IMR-90 (cell line): ENCODE results near the gene PGA3. TPM values are rescaled to one million over a fixed set of nuclear protein-coding genes. Genes with fewer than 3 reads are reported as not detected.

Experiments used
- ATAC-seq: fragments of 200-7000 bp; cut with Tn5 transposase; 2 replicates; pipeline ENCODE4 v1.9.1; 2020; ENCODE audit warnings: low read depth, mild to moderate bottlenecking, moderate library complexity
- BruUV-seq: library from RNA; stranded (reverse); fragments of 400-500 nt; replicated peaks from 2 replicates; lab custom pipeline; 2021; lab: Mats Ljungman, UMichigan
- CTCF ChIA-PET: fragments of 300-600 bp; formaldehyde crosslinking; extraction: SDS; loops from one replicate; lab custom pipeline; 2021; ENCODE audit warnings: antibody characterized with exemption; lab: Yijun Ruan, JAX
- POLR2A ChIA-PET: fragments of 300-600 bp; sonication (Branson Sonifier 250); formaldehyde crosslinking; loops from one replicate; lab custom pipeline; 2022; ENCODE audit warnings: antibody characterized with exemption; ENCODE audit not compliant: unreplicated experiment; lab: Charles Lee
- DNase-seq: peaks from one replicate; pipeline ENCODE4 v3.0.0; 2013
- H2AFZ ChIP-seq: replicated peaks from 2 replicates; pipeline ENCODE3; 2013; ENCODE audit warnings: low read length, mild to moderate bottlenecking; ENCODE audit not compliant: poor library complexity
- H2AK5ac ChIP-seq: 2 replicates; pipeline ENCODE4 v1.6.1; 2013; ENCODE audit warnings: low read depth, low read length, inconsistent platforms
- H2AK9ac ChIP-seq: replicated peaks from 2 replicates; pipeline ENCODE3; 2013; ENCODE audit warnings: mild to moderate bottlenecking, low read depth, low read length, moderate library complexity; ENCODE audit not compliant: poor library complexity
- H2BK120ac ChIP-seq: 2 replicates; pipeline ENCODE4 v1.6.1; 2013; ENCODE audit warnings: low read depth, low read length, inconsistent platforms
- H2BK15ac ChIP-seq: 3 replicates; pipeline ENCODE4 v1.6.1; 2013; ENCODE audit warnings: low read depth, low read length, inconsistent platforms
- H2BK20ac ChIP-seq: 2 replicates; pipeline ENCODE4 v1.6.1; 2013; ENCODE audit warnings: low read depth, mild to moderate bottlenecking, inconsistent platforms, low read length, moderate library complexity
- H2BK5ac ChIP-seq: 2 replicates; pipeline ENCODE4 v1.6.1; 2013; ENCODE audit warnings: mild to moderate bottlenecking, low read depth, low read length, inconsistent platforms; ENCODE audit not compliant: poor library complexity, severe bottlenecking
- H3K14ac ChIP-seq: replicated peaks from 2 replicates; pipeline ENCODE4 v1.6.1; 2013; ENCODE audit warnings: low read depth, low read length, inconsistent platforms
- H3K18ac ChIP-seq: 2 replicates; pipeline ENCODE4 v1.6.1; 2013; ENCODE audit warnings: low read depth, low read length, control low read depth
- H3K23ac ChIP-seq: 2 replicates; pipeline ENCODE4 v1.6.1; 2013; ENCODE audit warnings: low read depth, low read length, inconsistent platforms
- H3K27ac ChIP-seq: 2 replicates; pipeline ENCODE4 v1.5.1; 2013; ENCODE audit warnings: mild to moderate bottlenecking, control low read depth, low read length; ENCODE audit not compliant: insufficient read depth
- H3K27me3 ChIP-seq: 2 replicates; pipeline ENCODE4 v1.6.1; 2013; ENCODE audit warnings: low read length; ENCODE audit not compliant: control insufficient read depth, insufficient read depth
- H3K36me3 ChIP-seq: 2 replicates; pipeline ENCODE4 v1.6.1; 2013; ENCODE audit warnings: low read length, mixed read lengths; ENCODE audit not compliant: control insufficient read depth, insufficient read depth
- H3K4ac ChIP-seq: 2 replicates; pipeline ENCODE4 v1.6.1; 2013; ENCODE audit warnings: low read depth, low read length, inconsistent platforms
- H3K4me1 ChIP-seq: 2 replicates; pipeline ENCODE4 v1.6.1; 2013; ENCODE audit warnings: low read length, mixed read lengths; ENCODE audit not compliant: control insufficient read depth, insufficient read depth
- H3K4me2 ChIP-seq: 2 replicates; pipeline ENCODE4 v1.6.1; 2013; ENCODE audit warnings: low read depth, mild to moderate bottlenecking, control low read depth, low read length, moderate library complexity
- H3K4me3 ChIP-seq: 2 replicates; pipeline ENCODE4 v1.5.1; 2013; ENCODE audit warnings: low read depth, mild to moderate bottlenecking, control low read depth, low read length, moderate library complexity; ENCODE audit not compliant: insufficient read depth
- H3K56ac ChIP-seq: 2 replicates; pipeline ENCODE4 v1.6.1; 2013; ENCODE audit warnings: low read length, inconsistent platforms; ENCODE audit not compliant: insufficient read depth; ENCODE audit errors: extremely low read depth
- H3K79me1 ChIP-seq, 2 experiments: 2 replicates each; pipeline ENCODE4 v1.6.1; 2013; ENCODE audit warnings: low read length in 2 of 2, inconsistent platforms in 1 of 2, low read depth in 1 of 2
- H3K9ac ChIP-seq: 2 replicates; pipeline ENCODE4 v1.6.1; 2013; ENCODE audit warnings: low read depth, low read length, control low read depth
- H3K9me1 ChIP-seq: 2 replicates; pipeline ENCODE4 v1.6.1; 2013; ENCODE audit warnings: low read length, inconsistent platforms; ENCODE audit not compliant: insufficient read depth
- H3K9me3 ChIP-seq: 2 replicates; pipeline ENCODE4 v1.6.1; 2013; ENCODE audit warnings: low read length; ENCODE audit not compliant: control insufficient read depth, insufficient read depth
- H4K20me1 ChIP-seq: 2 replicates; pipeline ENCODE4 v1.6.1; 2013; ENCODE audit warnings: low read length, inconsistent platforms; ENCODE audit not compliant: insufficient read depth
- H4K5ac ChIP-seq: 2 replicates; pipeline ENCODE4 v1.6.1; 2013; ENCODE audit warnings: mild to moderate bottlenecking, low read depth, low read length, control low read depth
- H4K8ac ChIP-seq, 2 experiments: 2 replicates each; pipeline ENCODE4 v1.6.1; 2013; ENCODE audit warnings: low read depth in 2 of 2, low read length in 2 of 2, control low read depth in 1 of 2, inconsistent platforms in 1 of 2
- H4K91ac ChIP-seq: 2 replicates; pipeline ENCODE4 v1.6.1; 2013; ENCODE audit warnings: low read depth, low read length, inconsistent platforms; ENCODE audit not compliant: insufficient read depth
- BHLHE40 ChIP-seq: fragments of 150-350 bp; IDR thresholded peaks from 2 replicates; pipeline ENCODE4 v1.6.1; 2016; ENCODE audit warnings: mild to moderate bottlenecking, low read depth, low read length
- CEBPB ChIP-seq: IDR thresholded peaks from 2 replicates; pipeline ENCODE4 v1.6.1; 2012; ENCODE audit warnings: low read depth, low read length, improper control_type of control experiment
- CHD1 ChIP-seq: IDR thresholded peaks from 2 replicates; pipeline ENCODE4 v1.6.1; 2012; ENCODE audit warnings: low read depth, low read length, improper control_type of control experiment
- FOS ChIP-seq: fragments of 150-350 bp; IDR thresholded peaks from 2 replicates; pipeline ENCODE4 v1.6.1; 2016; ENCODE audit warnings: low read depth, low read length
- MAFK ChIP-seq: IDR thresholded peaks from 2 replicates; pipeline ENCODE4 v1.6.1; 2012; ENCODE audit warnings: low read depth, low read length, improper control_type of control experiment
- MAZ ChIP-seq: IDR thresholded peaks from 2 replicates; pipeline ENCODE4 v1.6.1; 2012; ENCODE audit warnings: low read depth, mild to moderate bottlenecking, low read length, improper control_type of control experiment, moderate library complexity, borderline replicate concordance
- MXI1 ChIP-seq: IDR thresholded peaks from 2 replicates; pipeline ENCODE4 v1.6.1; 2012; ENCODE audit warnings: low read depth, mild to moderate bottlenecking, low read length, moderate library complexity, borderline replicate concordance
- NFE2L2 ChIP-seq: fragments of 150-350 bp; IDR thresholded peaks from 2 replicates; pipeline ENCODE4 v1.6.1; 2016; ENCODE audit warnings: low read depth, mild to moderate bottlenecking, low read length
- POLR2A ChIP-seq: IDR thresholded peaks from 2 replicates; pipeline ENCODE4 v1.6.1; 2012; ENCODE audit warnings: mild to moderate bottlenecking, low read depth, low read length
- RAD21 ChIP-seq: IDR thresholded peaks from 2 replicates; pipeline ENCODE4 v1.6.1; 2012; ENCODE audit warnings: low read length, improper control_type of control experiment
- RCOR1 ChIP-seq: IDR thresholded peaks from 2 replicates; pipeline ENCODE4 v1.6.1; 2012; ENCODE audit warnings: mild to moderate bottlenecking, low read length, improper control_type of control experiment; ENCODE audit not compliant: insufficient replicate concordance
- RFX5 ChIP-seq: IDR thresholded peaks from 2 replicates; pipeline ENCODE4 v1.8.0; 2012; ENCODE audit warnings: low read depth, mild to moderate bottlenecking, low read length, moderate library complexity
- SMC3 ChIP-seq: fragments of 150-350 bp; IDR thresholded peaks from 2 replicates; pipeline ENCODE4 v1.6.1; 2016; ENCODE audit warnings: low read depth, mild to moderate bottlenecking, antibody characterized with exemption, low read length, moderate library complexity
- WGBS, 2 experiments: methylation state at CpG; one replicate each; pipeline versions ENCODE4 v1.1.5 to v1.1.7; 2013; ENCODE audit warnings: missing lambda C conversion rate in 2 of 2; ENCODE audit not compliant: insufficient read length in 1 of 2; ENCODE audit errors: extremely low coverage in 2 of 2; 5-methylcytosine and 5-hydroxymethylcytosine counted together
- dilution Hi-C: fragments of 300-500 bp; cut with HindIII; formaldehyde crosslinking; loops from one replicate; pipeline ENCODE4 v1.14.3; 2018; ENCODE audit warnings: low sequenced_read_pairs; ENCODE audit not compliant: unreplicated experiment
- in situ Hi-C: fragments of 300-500 bp; cut with MboI; formaldehyde crosslinking; loops from 3 replicates; pipeline ENCODE4 v1.14.3; 2019; ENCODE audit warnings: low sequenced_read_pairs, inconsistent platforms, mixed read lengths
- intact Hi-C: fragments of 100-400 bp; cut with micrococcal nuclease; formaldehyde crosslinking; loops from 2 replicates; pipeline ENCODE4 v1.10.0; 2022
- polyA plus RNA-seq, 3 experiments: library from polyadenylated mRNA; depleted of rRNA; stranded (reverse); fragments of >200 nt; gene quantifications; 2 replicates each; pipeline ENCODE4 v1.2.3, GENCODE V29; 2012; ENCODE audit warnings: low replicate concordance in 1 of 3
- total RNA-seq: library from RNA; depleted of rRNA; stranded (reverse); fragments of >200 nt; gene quantifications from 2 replicates; pipeline ENCODE4 v1.2.3, GENCODE V29; 2012
- TF ChIP-seq, protein P1 (sequence below): fragments of 150-350 bp; IDR thresholded peaks from 2 replicates; pipeline ENCODE4 v1.6.1; 2017; ENCODE audit warnings: mild to moderate bottlenecking, antibody characterized with exemption, low read length, low read depth
- TF ChIP-seq, protein P2 (sequence below): conservative IDR thresholded peaks from 2 replicates; pipeline ENCODE4 v1.5.1; 2012; ENCODE audit warnings: mild to moderate bottlenecking, low read depth, low read length, improper control_type of control experiment
- TF ChIP-seq, protein P3 (sequence below): fragments of 150-350 bp; IDR thresholded peaks from 2 replicates; pipeline ENCODE4 v1.6.1; 2016; ENCODE audit warnings: low read depth, mild to moderate bottlenecking, low read length, moderate library complexity, borderline replicate concordance

The PGA3 gene
- total and polyA plus RNA-seq, 2 of the 4 experiments (the other 2 are of a cell fraction): 0.18 TPM; not detected in 1

DNA sequence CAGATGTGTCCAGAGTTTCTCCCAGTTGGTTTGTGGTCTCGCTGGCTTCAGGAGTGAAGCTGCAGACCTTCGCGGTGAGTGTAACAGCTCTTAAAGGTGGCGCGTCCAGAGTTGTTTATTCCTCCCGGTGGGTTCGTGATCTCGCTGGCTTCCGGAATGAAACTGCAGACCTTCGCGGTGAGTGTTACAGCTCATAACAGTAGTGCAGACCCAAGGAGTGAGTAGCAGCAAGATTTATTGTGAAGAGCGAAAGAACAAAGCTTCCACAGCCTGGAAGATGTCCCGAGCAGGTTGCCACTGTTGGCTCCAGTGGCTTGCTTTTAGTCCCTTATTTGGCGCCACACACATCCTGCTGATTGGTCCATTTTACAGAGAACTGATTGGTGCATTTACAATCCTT, 1.8 kb upstream of the PGA3 start:
- Histone ChIP-seq H3K9ac (no peak overlapping the region), H2AK9ac (no peak overlapping the region), H3K9me3 (peaks cover 8% of the 10 kb centered on the region), H3K9me1 (no peaks in the 10 kb centered on the region), H2AK5ac (no peak overlapping the region), H2AFZ (no peak overlapping the region), H3K14ac (no peak overlapping the region), H4K8ac (no peak overlapping the region), H3K4me2 (no peak overlapping the region), H2BK120ac (no peak overlapping the region), H2BK15ac (no peak overlapping the region), H3K36me3 (no peaks in the 10 kb centered on the region), H2BK20ac (no peak overlapping the region), H3K4ac (no peak overlapping the region), H3K23ac (no peak overlapping the region), H2BK5ac (no peak overlapping the region), H3K56ac (no peak overlapping the region), H4K5ac (no peak overlapping the region), H4K91ac (no peak overlapping the region), H3K27me3 (peaks cover 19% of the 10 kb centered on the region; the same call in 1 of the 2 replicates), H3K4me3 (no peak overlapping the region), H3K4me1 (no peaks in the 10 kb centered on the region), H3K79me1 (no peaks in the 10 kb centered on the region), H4K20me1 (no peaks in the 10 kb centered on the region), H3K27ac (no peak overlapping the region), H3K18ac (no peak overlapping the region)
- no TSS peak for BruUV-seq
- TF ChIP-seq, protein P1, sequence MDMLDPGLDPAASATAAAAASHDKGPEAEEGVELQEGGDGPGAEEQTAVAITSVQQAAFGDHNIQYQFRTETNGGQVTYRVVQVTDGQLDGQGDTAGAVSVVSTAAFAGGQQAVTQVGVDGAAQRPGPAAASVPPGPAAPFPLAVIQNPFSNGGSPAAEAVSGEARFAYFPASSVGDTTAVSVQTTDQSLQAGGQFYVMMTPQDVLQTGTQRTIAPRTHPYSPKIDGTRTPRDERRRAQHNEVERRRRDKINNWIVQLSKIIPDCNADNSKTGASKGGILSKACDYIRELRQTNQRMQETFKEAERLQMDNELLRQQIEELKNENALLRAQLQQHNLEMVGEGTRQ: no peak
- TF ChIP-seq MAFK (no peak), RCOR1 (no peak), MXI1 (no peak), BHLHE40 (no peak), NFE2L2 (no peak), CHD1 (no peak), MAZ (no peak), CEBPB (no peak), POLR2A (no peak), RFX5 (no peak), RAD21 (no peak), FOS (no peak), SMC3 (no peak)
- TF ChIP-seq, protein P2, sequence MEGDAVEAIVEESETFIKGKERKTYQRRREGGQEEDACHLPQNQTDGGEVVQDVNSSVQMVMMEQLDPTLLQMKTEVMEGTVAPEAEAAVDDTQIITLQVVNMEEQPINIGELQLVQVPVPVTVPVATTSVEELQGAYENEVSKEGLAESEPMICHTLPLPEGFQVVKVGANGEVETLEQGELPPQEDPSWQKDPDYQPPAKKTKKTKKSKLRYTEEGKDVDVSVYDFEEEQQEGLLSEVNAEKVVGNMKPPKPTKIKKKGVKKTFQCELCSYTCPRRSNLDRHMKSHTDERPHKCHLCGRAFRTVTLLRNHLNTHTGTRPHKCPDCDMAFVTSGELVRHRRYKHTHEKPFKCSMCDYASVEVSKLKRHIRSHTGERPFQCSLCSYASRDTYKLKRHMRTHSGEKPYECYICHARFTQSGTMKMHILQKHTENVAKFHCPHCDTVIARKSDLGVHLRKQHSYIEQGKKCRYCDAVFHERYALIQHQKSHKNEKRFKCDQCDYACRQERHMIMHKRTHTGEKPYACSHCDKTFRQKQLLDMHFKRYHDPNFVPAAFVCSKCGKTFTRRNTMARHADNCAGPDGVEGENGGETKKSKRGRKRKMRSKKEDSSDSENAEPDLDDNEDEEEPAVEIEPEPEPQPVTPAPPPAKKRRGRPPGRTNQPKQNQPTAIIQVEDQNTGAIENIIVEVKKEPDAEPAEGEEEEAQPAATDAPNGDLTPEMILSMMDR: no peak
- TF ChIP-seq, protein P3, sequence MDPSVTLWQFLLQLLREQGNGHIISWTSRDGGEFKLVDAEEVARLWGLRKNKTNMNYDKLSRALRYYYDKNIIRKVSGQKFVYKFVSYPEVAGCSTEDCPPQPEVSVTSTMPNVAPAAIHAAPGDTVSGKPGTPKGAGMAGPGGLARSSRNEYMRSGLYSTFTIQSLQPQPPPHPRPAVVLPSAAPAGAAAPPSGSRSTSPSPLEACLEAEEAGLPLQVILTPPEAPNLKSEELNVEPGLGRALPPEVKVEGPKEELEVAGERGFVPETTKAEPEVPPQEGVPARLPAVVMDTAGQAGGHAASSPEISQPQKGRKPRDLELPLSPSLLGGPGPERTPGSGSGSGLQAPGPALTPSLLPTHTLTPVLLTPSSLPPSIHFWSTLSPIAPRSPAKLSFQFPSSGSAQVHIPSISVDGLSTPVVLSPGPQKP: no peak
- ChIA-PET POLR2A (no interaction called here), CTCF (no interaction called here)
- no peak for ATAC-seq
- intact Hi-C loops: no loop called here
- no peak for DNase-seq
- in situ Hi-C loops: no loop called here
- 86% methylated on average over 6 of the region's 14 CpGs; no CpG with 5 or more reads in 1 of the 2 experiments for WGBS, 2 experiments
- dilution Hi-C loops: no loop called here
